ENCODE results near the gene NPIPA5. TPM values are rescaled to one million over a fixed set of nuclear protein-coding genes. Genes with fewer than 3 reads are reported as not detected.
"Not testable (repeated sequence)": the region's sequence is repeated elsewhere in the genome, so short reads cannot be mapped to it uniquely, and the experiment has no call there.

Gene NPIPA5
- total RNA-seq, 1 experiment from 2014 or later, result 0.68 TPM

DNA sequence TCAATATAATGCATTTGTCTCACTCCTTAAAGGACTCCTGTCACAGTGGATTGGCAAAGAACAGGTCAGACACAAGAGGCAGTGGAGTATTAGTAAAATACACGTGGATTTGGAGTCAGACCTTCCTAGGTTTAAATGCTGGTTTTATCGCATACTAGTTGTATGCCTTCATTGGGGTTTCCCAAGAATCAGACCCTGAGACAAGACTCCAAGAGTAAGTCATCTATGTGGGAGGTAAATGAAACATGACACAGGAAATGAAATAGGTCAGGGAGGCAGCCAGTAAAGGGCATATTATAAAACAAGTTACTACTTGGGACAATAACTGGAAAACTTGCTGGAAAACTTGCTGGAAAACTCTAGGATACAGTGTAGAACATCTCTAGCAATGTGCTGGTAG is 56.9 kb downstream of the NPIPA5 start:
- H3K4me3 ChIP-seq; H3K9me3 ChIP-seq (ENCODE audit: insufficient read depth, low read depth); H3K4me2 ChIP-seq; H3K36me3 ChIP-seq (ENCODE audit: low read depth); H3K79me2 ChIP-seq (ENCODE audit: low read depth); BruUV-seq (replicated peaks); intact Hi-C loops (cut with micrococcal nuclease; ENCODE audit: unreplicated experiment); H2AFZ ChIP-seq; DNase-seq; CTCF ChIA-PET; POLR2A ChIA-PET (ENCODE audit: unreplicated experiment); H4K20me1 ChIP-seq (ENCODE audit: insufficient read depth); H3K27me3 ChIP-seq (ENCODE audit: insufficient read depth, low read depth); H3F3A ChIP-seq (ENCODE audit: insufficient read depth, low read depth); H3K4me1 ChIP-seq (replicated peaks; ENCODE audit: insufficient read depth); H3K9me2 ChIP-seq (ENCODE audit: insufficient read depth); H3K27ac ChIP-seq: not testable (repeated sequence)

DNA sequence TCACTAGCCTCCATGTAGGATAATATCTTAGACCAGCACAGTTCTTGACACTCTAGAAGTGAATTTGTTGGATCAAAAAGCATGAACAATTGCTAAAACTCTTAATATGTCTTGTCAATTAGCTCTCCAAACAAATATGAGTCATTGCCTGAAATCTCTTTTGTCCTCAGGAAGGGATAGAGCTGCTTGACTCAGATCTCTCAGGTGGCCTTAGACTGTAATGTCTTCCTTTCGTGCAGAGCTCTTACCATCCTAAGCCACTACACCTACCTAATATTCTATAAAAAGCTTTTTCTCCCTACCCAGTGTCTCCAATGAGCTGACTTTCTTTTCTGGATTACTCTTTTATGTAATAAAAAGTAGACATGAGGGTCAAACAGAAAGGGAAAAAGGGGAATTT is 63.5 kb downstream of the NPIPA5 start:
- H3K9me2 ChIP-seq (ENCODE audit: insufficient read depth); H3K9me3 ChIP-seq (ENCODE audit: insufficient read depth, low read depth); H3K4me1 ChIP-seq (replicated peaks; ENCODE audit: insufficient read depth); H4K20me1 ChIP-seq (ENCODE audit: insufficient read depth); H3K4me2 ChIP-seq; DNase-seq; H3K79me2 ChIP-seq (ENCODE audit: low read depth); H3K27ac ChIP-seq; CTCF ChIA-PET; H3F3A ChIP-seq (ENCODE audit: insufficient read depth, low read depth); H3K36me3 ChIP-seq (ENCODE audit: low read depth); POLR2A ChIA-PET (ENCODE audit: unreplicated experiment); H3K27me3 ChIP-seq (ENCODE audit: insufficient read depth, low read depth); H3K4me3 ChIP-seq; BruUV-seq (replicated peaks); H2AFZ ChIP-seq; intact Hi-C loops (cut with micrococcal nuclease; ENCODE audit: unreplicated experiment): not testable (repeated sequence)

Other genes with a start within 250 kb of the NPIPA5 start
- gene MPV17L, start 17.5 kb upstream of the NPIPA5 start, total RNA-seq (2021), result 0.11 TPM in 1 of 2 replicates, not detected in the other
- 3.9 and 4.3 TPM in 2 replicates for gene BMERB1, start 56.3 kb upstream of the NPIPA5 start, total RNA-seq (2021)